ENCODE results near the gene AAK1. TPM values are rescaled to one million over a fixed set of nuclear protein-coding genes. Genes with fewer than 3 reads are reported as not detected.
"Not testable (repeated sequence)": the region's sequence is repeated elsewhere in the genome, so short reads cannot be mapped to it uniquely, and the experiment has no call there.

Gene AAK1
- total RNA-seq, 2 experiments from 2014 or later, result 119 to 121 TPM

GRCh38 chr2:69436938-69437750 is 206.4 kb downstream of the AAK1 start, which contains the start of gene NFU1:
NFU1 (minus strand) TSS chr2:69437435; CDS start chr2:69437422, 13 bp downstream.
- DNase-seq, result peak; percentile 84
- Mint-ChIP-seq H3K36me3 (ENCODE audit: low read depth) (peaks cover 17% of the 10 kb centered on the region), H3K9me3 (peaks cover 13% of the 10 kb centered on the region), H3K4me1 (peaks cover 35% of the 10 kb centered on the region), H3K27me3 (no peaks in the 10 kb centered on the region), H3K27ac (peak within 1 kb of the TSS; percentile 100), H3K4me3 (peak within 1 kb of the TSS; percentile 95)
- POLR2A ChIA-PET, result interaction anchor here (0.9 kb wide), 1 partner anchor 477 kb away, joined by 3 read pairs; the partner anchor contains the start of gene MXD1
- CTCF ChIA-PET, result interaction anchor here (1.0 to 2.0 kb wide), 12 partner anchors 10 to 181 kb away, joined by 3 to 7 read pairs (median 4); no protein-coding TSS in a partner anchor

- ChIA-PET CTCF (interaction anchor here (1.0 to 1.9 kb wide), 10 partner anchors 11 to 181 kb away, joined by 3 to 7 read pairs (median 4); no protein-coding TSS in a partner anchor), POLR2A (no interaction called here)
- Mint-ChIP-seq H3K9me3 (peaks cover 13% of the 10 kb centered on the region), H3K36me3 (ENCODE audit: low read depth) (peaks cover 17% of the 10 kb centered on the region), H3K4me3 (peak overlapping the region; percentile 95), H3K27ac (peak overlapping the region; percentile 100), H3K27me3 (no peaks in the 10 kb centered on the region), H3K4me1 (peaks cover 35% of the 10 kb centered on the region)
- peak; percentile 11 for DNase-seq
Observed at GRCh38 chr2:69436596-69436937, 207.0 kb downstream of the AAK1 start.

GRCh38 chr2:69434753-69435152 is 208.8 kb downstream of the AAK1 start:
- CTCF ChIA-PET, result no interaction called here

GRCh38 chr2:69429491-69430183 is 213.9 kb downstream of the AAK1 start:
- Mint-ChIP-seq H3K9me3 (no peaks in the 10 kb centered on the region), H3K36me3 (ENCODE audit: low read depth) (no peaks in the 10 kb centered on the region), H3K4me3 (no peak overlapping the region), H3K4me1 (peaks cover 1% of the 10 kb centered on the region), H3K27ac (no peak overlapping the region), H3K27me3 (no peaks in the 10 kb centered on the region)
- ChIA-PET POLR2A (no interaction called here), CTCF (interaction anchor here (0.7 to 1.1 kb wide), 2 partner anchors 8 to 9 kb away, joined by 3 read pairs; no protein-coding TSS in a partner anchor)
- no peak for DNase-seq

More at GRCh38 chr2:69434753-69435152, 208.8 kb downstream of the AAK1 start:
- Mint-ChIP-seq H3K36me3 (ENCODE audit: low read depth) (peaks cover 10% of the 10 kb centered on the region), H3K4me3 (peak overlapping the region; percentile 12), H3K27me3 (no peaks in the 10 kb centered on the region), H3K4me1 (peaks cover 35% of the 10 kb centered on the region), H3K9me3 (peaks cover 9% of the 10 kb centered on the region), H3K27ac (no peak overlapping the region)
- no peak for DNase-seq
- POLR2A ChIA-PET, result no interaction called here

- DNase-seq, result no peak
- H3K27me3 Mint-ChIP-seq, result no peaks in the 10 kb centered on the region
- H3K27ac Mint-ChIP-seq, result no peak overlapping the region
- CTCF ChIA-PET, result interaction anchor here (0.7 to 1.1 kb wide), 2 partner anchors 8 to 9 kb away, joined by 3 read pairs; no protein-coding TSS in a partner anchor
- H3K4me3 Mint-ChIP-seq, result no peak overlapping the region
- no peaks in the 10 kb centered on the region for H3K9me3 Mint-ChIP-seq
- POLR2A ChIA-PET, result no interaction called here
- H3K36me3 Mint-ChIP-seq (ENCODE audit: low read depth), result no peaks in the 10 kb centered on the region
- no peaks in the 10 kb centered on the region for H3K4me1 Mint-ChIP-seq
Observed at GRCh38 chr2:69428981-69429380, 214.6 kb downstream of the AAK1 start.

- DNase-seq, result no peak
- Mint-ChIP-seq H3K9me3 (no peaks in the 10 kb centered on the region), H3K36me3 (ENCODE audit: low read depth) (no peaks in the 10 kb centered on the region), H3K4me1 (no peaks in the 10 kb centered on the region), H3K27ac (no peak overlapping the region), H3K27me3 (no peaks in the 10 kb centered on the region), H3K4me3 (no peak overlapping the region)
- ChIA-PET CTCF (no interaction called here), POLR2A (no interaction called here)
Observed at GRCh38 chr2:69424419-69424818, 219.1 kb downstream of the AAK1 start.

GRCh38 chr2:69422198-69422597 is 221.3 kb downstream of the AAK1 start:
- H3K9me3 Mint-ChIP-seq, result no peaks in the 10 kb centered on the region
- no peak for DNase-seq
- H3K27me3 Mint-ChIP-seq, result no peaks in the 10 kb centered on the region
- H3K4me3 Mint-ChIP-seq, result no peak overlapping the region
- H3K4me1 Mint-ChIP-seq, result no peaks in the 10 kb centered on the region
- peaks cover 3% of the 10 kb centered on the region for H3K36me3 Mint-ChIP-seq (ENCODE audit: low read depth)
- no peak overlapping the region for H3K27ac Mint-ChIP-seq
- POLR2A ChIA-PET, result no interaction called here
- CTCF ChIA-PET, result no interaction called here

GRCh38 chr2:69419111-69419510 is 224.4 kb downstream of the AAK1 start:
- POLR2A ChIA-PET; H3K4me3 Mint-ChIP-seq; H3K36me3 Mint-ChIP-seq (ENCODE audit: low read depth); H3K27me3 Mint-ChIP-seq; H3K4me1 Mint-ChIP-seq; DNase-seq; H3K27ac Mint-ChIP-seq; H3K9me3 Mint-ChIP-seq; CTCF ChIA-PET: not testable (repeated sequence)

- POLR2A ChIA-PET, result no interaction called here
- no peaks in the 10 kb centered on the region for H3K9me3 Mint-ChIP-seq
- H3K27me3 Mint-ChIP-seq, result no peaks in the 10 kb centered on the region
- no peak overlapping the region for H3K27ac Mint-ChIP-seq
- peaks cover 6% of the 10 kb centered on the region for H3K36me3 Mint-ChIP-seq (ENCODE audit: low read depth)
- H3K4me1 Mint-ChIP-seq, result peaks cover 2% of the 10 kb centered on the region
- no peak overlapping the region for H3K4me3 Mint-ChIP-seq
- DNase-seq, result no peak
- CTCF ChIA-PET, result no interaction called here
Observed at GRCh38 chr2:69416147-69416546, 227.4 kb downstream of the AAK1 start.

Other genes with a start within 250 kb of the AAK1 start
- 10 to 100 TPM; 16.1 to 16.4 TPM for gene NFU1, start 206.3 kb downstream of the AAK1 start, total RNA-seq
- gene ANXA4, start 98.4 kb upstream of the AAK1 start, total RNA-seq, result 10 to 100 TPM; 70.6 to 75.9 TPM
- 10 to 100 TPM; 19.4 to 24.9 TPM for gene GMCL1, start 185.9 kb upstream of the AAK1 start, total RNA-seq

Data from activated CD4-positive, alpha-beta T cell treated with anti-CD3 and anti-CD28 coated beads, Interleukin-2, amount 10 ng/mL, durations not matched to agents 7 days and 5 days (primary cell).